Measurements from ENCODE around the gene FITM1. TPM values are rescaled to one million over a fixed set of nuclear protein-coding genes. Genes with fewer than 3 reads are reported as not detected.

Gene FITM1
- total RNA-seq, result 1 to 10 TPM in 1 of 2 donors, under 1 TPM in 1; 0.85 to 1.5 TPM

- H3K9ac ChIP-seq (ENCODE audit: low read depth in 2 of 2, low read length in 2 of 2), result no peak within 1 kb of the TSS
- TF ChIP-seq CTCF (IDR thresholded peaks at IDR 0.05), result no peak
- no peaks in the 10 kb centered on the region for H3K9me3 ChIP-seq
- H3K4me3 ChIP-seq, result no peak within 1 kb of the TSS
- H3K4me1 ChIP-seq, result no peaks in the 10 kb centered on the region
- H3K36me3 ChIP-seq, result no peaks in the 10 kb centered on the region
- DNase-seq, result no peak
- intact Hi-C loops (cut with DNase I), result no loop called here
- no peaks in the 10 kb centered on the region for H3K27me3 ChIP-seq
- no peak within 1 kb of the TSS for H3K27ac ChIP-seq
Measured at GRCh38 chr14:24130380-24130716, at the start of gene FITM1. TSS of gene FITM1 (plus strand) at chr14:24130659. CDS start at chr14:24131564, 905 bp downstream.

GRCh38 chr14:24080888-24081738, 49.3 kb upstream of the FITM1 start:
- intact Hi-C loops (cut with DNase I), result no loop called here
- no peaks in the 10 kb centered on the region for H3K36me3 ChIP-seq
- peak; percentile 86 for DNase-seq
- H3K27me3 ChIP-seq, result no peaks in the 10 kb centered on the region
- H3K4me1 ChIP-seq, result no peaks in the 10 kb centered on the region
- H3K4me3 ChIP-seq, result peak overlapping the region; percentile 72
- TF ChIP-seq CTCF (IDR thresholded peaks at IDR 0.05), result no peak
- no peaks in the 10 kb centered on the region for H3K9me3 ChIP-seq
- peak overlapping the region; percentile 67 for H3K27ac ChIP-seq
- peak overlapping the region; percentile 62 to 73 for H3K9ac ChIP-seq (ENCODE audit: low read depth in 2 of 2, low read length in 2 of 2)

GRCh38 chr14:24081739-24082211, 48.7 kb upstream of the FITM1 start:
- H3K36me3 ChIP-seq, result no peaks in the 10 kb centered on the region
- H3K9ac ChIP-seq (ENCODE audit: low read depth in 2 of 2, low read length in 2 of 2), result peak overlapping the region; percentile 62 to 73
- TF ChIP-seq CTCF (IDR thresholded peaks at IDR 0.05), result no peak
- no peak for DNase-seq
- no peaks in the 10 kb centered on the region for H3K4me1 ChIP-seq
- H3K27me3 ChIP-seq, result no peaks in the 10 kb centered on the region
- peak overlapping the region; percentile 72 for H3K4me3 ChIP-seq
- intact Hi-C loops (cut with DNase I), result no loop called here
- peak overlapping the region; percentile 67 for H3K27ac ChIP-seq
- H3K9me3 ChIP-seq, result no peaks in the 10 kb centered on the region

- no peak overlapping the region for H3K4me3 ChIP-seq
- no peak for DNase-seq
- H3K4me1 ChIP-seq, result no peaks in the 10 kb centered on the region
- no peak overlapping the region for H3K27ac ChIP-seq
- H3K36me3 ChIP-seq, result no peaks in the 10 kb centered on the region
- TF ChIP-seq CTCF (IDR thresholded peaks at IDR 0.05), result no peak
- no peaks in the 10 kb centered on the region for H3K27me3 ChIP-seq
- intact Hi-C loops (cut with DNase I), result no loop called here
- no peak overlapping the region for H3K9ac ChIP-seq (ENCODE audit: low read depth in 2 of 2, low read length in 2 of 2)
- no peaks in the 10 kb centered on the region for H3K9me3 ChIP-seq
Measured at GRCh38 chr14:24082411-24083080, 47.9 kb upstream of the FITM1 start.

GRCh38 chr14:24083462-24083861, 47.0 kb upstream of the FITM1 start:
- DNase-seq, result no peak
- intact Hi-C loops (cut with DNase I), result no loop called here
- no peak for TF ChIP-seq CTCF (IDR thresholded peaks at IDR 0.05)

More at GRCh38 chr14:24083462-24083861, 47.0 kb upstream of the FITM1 start:
- no peaks in the 10 kb centered on the region for H3K36me3 ChIP-seq
- no peaks in the 10 kb centered on the region for H3K4me1 ChIP-seq
- H3K27ac ChIP-seq, result no peak overlapping the region
- no peak overlapping the region for H3K9ac ChIP-seq (ENCODE audit: low read depth in 2 of 2, low read length in 2 of 2)
- no peak overlapping the region for H3K4me3 ChIP-seq
- H3K27me3 ChIP-seq, result no peaks in the 10 kb centered on the region
- H3K9me3 ChIP-seq, result no peaks in the 10 kb centered on the region

Measured in colonic mucosa (tissue), 4 donors.